Bone marrow (tissue), 2 donors: ENCODE data around the gene ITM2B.
"Not testable (repeated sequence)": the region's sequence is repeated elsewhere in the genome, so short reads cannot be mapped to it uniquely, and the experiment has no call there.

ENCODE experiments used
- DNase-seq, 2 donors: peaks; one replicate each; lab custom pipeline; 2025; lab: John Stamatoyannopoulos, UW

Gene ITM2B

DNA sequence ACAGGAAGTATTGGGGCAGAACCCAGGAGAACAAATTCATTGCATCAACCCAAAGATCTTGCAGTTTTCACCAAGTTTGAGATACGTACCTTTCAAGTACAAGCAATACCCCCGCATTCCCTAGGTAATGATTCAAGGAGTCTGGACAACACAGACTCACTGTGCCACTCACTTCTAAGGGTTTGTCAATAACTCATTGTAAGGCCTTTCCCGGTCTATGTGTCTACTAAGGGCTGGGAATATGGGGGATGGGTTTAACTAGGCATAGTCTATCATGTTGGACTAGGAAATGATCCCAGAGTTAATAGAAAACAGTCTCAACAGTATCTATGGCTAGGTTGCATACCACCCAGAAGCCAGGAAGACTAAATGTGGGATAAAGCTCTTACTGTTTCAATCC lies 8.3 kb upstream of the ITM2B start:
- DNase-seq = no peak

DNA sequence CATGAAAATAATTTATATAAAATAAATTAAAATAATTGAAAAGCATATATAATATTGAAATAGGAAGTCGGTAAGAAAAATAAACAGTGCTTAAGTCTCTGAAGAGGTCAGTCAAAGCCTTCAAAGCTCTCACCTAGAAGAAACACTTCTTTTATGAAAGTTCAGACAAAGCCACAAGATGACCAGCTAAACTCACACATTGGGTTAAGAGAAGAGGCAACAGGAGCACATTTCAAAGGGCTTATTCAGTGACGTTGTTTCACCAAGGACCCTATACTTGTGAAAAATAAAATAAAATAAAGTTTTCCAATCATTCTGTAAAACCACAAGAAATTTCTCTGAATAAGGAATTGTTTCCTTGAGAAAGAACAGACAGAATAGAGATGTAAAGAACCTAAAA lies 2.5 kb upstream of the ITM2B start:
- no peak for DNase-seq

DNA sequence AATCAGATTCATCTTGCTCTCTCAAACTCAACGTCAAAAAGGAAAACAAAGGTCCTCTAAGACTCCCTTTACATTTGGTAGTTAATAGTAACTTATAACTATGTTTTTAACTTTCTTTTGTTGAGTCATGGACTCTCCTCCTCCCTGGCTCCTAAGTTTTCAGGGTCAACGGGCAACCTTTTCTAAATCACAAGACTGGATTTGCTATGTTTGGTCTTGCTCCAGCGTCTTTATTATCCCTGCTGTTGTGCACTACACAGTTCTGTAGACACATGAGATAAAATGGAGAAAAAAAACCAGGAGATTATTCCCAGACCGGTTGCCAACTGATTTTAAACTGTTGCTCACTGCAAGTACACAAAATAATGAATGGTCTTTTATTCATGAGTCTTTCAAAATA lies 1.9 kb upstream of the ITM2B start:
- DNase-seq = no peak

DNA sequence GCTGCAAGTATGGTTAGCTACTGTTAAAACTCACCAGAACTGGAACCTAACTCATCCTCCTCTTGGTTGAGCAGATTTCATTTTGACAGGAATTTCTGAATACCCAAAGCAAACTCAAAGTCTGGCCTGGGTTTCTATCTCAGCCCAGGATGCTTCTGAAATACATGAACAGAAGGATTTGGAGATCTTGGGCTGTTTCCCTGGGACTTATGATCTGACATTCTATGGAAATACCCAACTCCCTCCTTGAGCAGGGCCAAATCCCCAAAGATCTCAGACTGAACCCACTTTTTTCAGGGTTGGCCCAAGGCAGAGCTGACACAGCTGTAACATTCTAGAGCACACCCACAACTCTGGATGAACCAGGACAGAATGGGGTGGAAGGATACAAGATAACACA lies 1.1 kb upstream of the ITM2B start:
- DNase-seq = no peak

DNA sequence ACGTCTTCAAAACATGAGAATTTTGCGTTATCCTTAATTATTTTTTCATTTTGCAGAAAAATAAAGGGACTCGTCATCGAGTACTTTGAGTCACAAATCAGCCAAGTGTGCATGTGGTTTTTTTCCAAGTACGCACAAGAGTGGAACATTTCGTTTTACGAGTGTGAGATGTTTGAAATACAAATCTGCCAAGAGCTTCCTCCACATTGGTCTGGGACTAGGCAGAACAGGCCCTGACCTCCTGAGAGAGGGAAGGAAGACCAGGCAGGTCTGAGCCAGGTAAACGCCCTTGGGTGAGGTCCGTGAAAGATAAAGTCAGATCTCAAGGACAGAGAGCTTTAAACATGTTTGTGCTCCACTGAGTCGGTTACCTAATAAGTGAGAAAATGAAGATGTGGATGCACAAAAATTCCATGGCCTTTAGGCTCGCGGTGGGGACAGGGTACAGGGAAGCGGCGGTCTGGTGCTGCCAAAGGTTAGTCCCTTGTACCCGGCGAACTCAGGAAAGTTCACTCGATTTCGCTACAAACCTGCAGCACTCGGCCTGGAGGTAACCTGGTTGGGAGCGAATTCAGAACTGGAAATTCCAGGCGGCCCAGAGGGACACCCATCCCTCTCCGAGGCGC lies 473 bp upstream of the ITM2B start:
- no peak for DNase-seq

DNA sequence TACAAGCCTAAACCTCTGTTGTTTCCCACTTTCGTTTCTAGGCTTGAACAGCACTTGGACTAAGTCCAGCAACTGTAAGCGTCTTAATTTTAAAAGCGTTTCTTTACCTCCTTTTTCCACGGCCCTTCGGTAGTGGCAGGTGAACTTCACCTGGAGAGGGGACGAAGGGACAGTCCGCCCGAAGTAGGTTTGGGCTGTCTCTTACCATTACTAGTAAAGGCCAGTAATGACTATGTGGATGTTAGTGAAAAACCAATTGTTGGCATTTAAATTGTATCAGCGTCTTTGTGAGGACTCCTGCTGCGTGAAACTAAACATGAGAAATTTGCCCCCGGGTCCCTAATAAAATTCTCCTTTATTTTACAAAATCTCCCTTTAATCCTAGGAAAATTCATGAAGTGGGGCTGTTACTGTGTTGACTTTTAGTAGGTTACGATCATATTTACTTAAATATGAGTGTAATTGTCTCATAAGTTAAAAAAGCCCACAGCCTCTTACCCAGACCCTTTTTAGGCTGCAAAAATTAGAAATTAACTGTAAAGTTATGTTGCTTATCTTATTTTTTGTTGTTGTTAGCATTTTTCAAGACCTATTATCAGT lies 983 bp downstream of the ITM2B start:
- DNase-seq = no peak

DNA sequence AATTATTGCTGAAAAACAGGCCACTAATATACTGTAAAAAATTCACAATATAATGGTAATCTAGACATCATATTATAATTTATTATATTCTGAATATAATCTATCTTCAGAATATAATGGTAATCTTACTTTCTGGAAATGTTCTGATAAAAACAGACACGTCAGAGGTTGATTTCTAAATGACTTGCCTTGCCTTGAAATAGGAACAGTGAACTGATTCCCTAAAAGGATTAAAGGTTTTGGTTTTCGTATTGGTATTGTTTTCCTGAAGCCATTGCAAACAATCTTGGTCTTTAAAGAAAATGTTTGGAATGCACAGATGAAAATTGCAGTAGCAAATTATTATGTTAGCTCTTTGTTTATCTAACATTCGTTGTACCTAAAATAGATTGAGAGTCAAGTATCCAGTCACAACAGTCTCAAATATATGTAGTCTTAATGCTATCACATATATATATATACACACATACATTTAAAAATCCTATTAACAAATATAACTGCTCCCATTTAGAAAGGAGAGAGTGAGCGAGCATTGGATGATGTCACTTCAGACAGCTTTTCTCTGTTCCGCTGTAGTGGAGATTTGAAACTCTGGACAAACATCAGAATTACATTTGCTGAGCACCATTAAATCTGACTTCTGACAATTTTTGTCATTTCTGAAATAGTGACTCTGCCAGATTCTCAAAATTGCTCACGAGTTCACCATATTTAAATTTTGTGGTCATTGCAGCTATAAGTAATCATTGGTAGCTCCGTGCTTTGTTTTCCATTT lies 1.7 kb downstream of the ITM2B start:
- DNase-seq = no peak

DNA sequence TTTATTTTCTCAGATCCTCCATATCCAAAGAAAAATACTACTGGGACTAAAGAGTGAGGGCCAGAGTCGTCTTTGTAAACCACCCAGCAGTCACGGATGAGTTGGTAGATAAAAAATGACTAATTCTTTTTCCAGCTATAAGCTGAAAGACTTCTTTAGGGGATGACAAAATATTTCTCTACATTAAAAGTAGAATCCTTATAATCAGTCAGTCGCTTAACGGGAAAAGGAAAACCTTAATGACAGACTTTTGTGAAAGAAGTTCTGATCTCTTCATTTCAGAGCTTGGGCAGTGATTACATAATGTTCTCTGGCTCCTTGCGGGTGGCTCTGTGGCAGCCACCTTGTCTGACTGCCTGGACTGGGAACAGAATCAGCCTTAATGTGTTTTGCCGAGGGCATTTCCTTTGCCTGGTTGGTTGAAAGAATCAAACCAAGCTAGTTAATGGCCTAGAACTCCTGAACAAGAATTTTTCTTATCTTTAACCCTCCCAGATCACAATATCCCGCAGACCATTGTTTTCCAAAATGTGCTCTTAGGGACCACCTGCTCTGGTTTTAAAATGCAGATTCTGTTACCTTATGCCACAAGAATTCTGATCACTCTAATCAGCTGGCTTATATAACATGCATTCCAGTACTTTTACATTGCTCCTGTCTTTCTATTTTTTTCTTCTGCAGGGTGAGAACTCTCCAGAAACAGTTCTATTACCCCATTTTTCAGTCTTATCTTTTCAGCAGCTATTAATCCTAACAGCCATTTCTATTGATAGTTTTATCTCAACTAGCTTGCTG lies 2.5 kb downstream of the ITM2B start:
- DNase-seq = no peak

DNA sequence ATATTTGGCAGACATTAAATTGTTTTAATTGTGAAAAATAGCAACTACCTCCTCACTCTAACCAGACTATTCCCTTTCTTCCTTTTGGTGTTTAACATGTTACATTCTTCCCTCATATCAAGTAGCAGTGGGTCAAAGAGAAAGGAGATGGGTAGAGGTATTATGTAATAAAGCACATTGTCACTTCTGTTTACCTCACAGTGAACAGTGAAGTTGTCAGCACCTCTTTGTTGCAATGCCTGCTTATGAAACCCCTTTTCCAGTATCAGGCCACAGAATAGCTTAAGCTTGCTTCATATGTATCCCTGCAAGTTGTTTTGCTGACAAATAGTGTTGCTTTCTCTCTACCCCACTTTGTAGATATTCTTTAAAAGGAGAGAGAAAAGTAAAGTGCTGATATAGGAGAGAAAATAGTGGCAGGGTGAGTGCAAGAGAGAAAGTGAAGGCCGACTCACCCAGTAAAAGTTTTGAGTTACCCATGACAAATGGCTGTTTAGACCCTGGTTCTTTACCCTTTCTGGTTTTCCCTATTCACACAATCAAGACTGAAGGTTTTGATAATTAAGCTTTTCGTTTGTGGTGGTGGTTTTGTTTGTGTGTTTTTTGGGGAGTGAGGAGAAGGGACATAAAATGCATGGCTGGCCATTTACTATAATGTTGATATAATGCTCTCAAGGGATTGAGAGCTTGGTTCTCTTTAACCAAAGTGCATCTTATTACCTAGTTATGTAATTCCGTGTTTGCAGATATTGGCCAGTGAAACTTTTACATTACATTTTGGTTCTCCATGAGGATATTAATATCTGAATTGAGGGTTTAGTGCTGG lies 3.7 kb downstream of the ITM2B start:
- DNase-seq = no peak

DNA sequence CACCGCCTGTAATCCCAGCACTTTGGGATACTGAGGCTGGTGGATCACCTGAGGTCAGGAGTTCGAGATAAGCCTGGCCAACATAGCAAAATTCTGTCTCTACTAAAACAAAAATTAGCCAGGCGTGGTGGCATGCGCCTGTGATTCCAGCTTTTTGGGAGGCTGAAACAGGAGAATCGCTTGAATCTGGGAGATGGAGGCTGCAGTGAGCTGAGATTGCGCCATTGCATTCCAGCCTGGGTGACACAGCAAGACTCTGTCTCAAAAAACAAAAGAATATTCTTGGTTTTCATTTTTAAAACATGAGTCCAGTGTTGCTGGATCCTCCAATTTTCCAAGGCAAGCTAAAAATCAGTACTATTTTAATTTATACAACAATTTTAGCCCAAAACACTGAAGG lies 6.4 kb downstream of the ITM2B start:
- not testable (repeated sequence) for DNase-seq

DNA sequence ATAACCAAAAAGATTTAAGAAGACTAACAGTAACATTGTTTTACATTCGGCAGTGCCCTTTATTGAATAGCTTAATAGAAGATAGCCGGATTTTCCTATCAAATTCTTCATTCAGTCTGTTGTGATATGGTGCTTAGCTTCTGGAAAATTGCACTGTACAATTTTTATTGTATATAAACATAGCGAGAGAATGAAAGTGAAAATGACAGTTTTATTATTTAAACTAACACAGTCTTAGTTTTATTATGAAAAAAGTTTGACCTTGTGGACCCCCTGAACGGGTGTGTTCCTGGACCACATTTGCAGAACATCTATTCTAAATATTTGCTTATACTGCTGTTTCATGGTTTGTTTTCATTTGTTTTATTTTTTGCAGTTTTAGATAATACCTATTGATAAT lies 8.6 kb downstream of the ITM2B start:
- no peak for DNase-seq

DNA sequence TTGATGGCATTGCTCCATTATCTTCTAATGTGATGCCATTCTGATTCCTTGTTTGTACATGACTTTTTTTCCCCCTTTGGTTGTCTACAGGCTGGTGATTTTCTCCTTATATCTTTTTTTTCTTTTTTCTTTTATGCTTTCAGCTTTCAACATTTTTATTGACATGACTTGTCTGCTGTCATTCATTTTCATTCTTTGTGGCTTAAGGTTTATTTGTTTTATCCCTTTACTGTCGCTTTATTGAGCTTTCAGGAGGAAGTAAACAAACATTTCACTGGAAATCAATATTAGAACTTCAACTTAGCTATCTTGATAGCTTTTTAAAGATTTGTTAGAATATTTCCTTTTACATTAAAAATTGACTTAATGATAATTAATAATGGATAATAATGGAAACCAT lies 9.7 kb downstream of the ITM2B start:
- DNase-seq = no peak

DNA sequence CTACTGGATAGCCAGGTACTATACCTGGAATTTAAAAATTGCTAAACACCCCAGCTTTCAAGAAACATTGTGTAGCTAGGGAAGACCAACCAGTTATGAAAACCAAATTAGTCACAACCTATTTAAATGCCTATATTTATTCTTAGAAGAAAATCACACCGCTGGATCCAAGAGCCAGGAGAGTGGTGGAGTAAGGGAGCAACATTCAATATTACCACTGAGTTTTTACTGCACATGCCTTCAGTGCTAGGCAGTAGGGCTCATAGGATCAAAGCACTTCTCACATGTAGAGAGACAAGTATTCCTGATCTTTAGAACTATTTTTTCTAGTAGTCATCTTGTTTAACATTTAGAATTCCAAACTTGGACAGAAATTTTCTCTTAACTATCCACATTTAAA lies 11.2 kb downstream of the ITM2B start:
- no peak for DNase-seq

DNA sequence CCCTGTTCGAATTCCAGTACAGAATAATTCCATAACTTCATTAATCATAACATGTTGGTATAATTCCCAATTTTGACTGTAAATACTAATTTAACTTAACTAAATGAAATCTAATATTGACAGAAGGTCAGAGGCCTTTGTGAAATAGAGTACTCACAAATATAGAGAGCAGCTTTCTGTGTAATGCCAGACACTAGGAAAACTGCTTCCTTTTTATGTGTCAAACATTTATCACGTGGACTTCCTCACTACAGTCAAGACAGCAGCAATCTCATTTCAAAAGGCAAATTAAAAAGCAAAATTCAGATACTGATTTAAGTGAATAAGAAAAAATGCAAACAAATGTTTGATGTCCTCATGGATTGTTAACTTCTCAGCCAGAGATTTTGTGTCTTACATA lies 13.1 kb downstream of the ITM2B start:
- no peak for DNase-seq

DNA sequence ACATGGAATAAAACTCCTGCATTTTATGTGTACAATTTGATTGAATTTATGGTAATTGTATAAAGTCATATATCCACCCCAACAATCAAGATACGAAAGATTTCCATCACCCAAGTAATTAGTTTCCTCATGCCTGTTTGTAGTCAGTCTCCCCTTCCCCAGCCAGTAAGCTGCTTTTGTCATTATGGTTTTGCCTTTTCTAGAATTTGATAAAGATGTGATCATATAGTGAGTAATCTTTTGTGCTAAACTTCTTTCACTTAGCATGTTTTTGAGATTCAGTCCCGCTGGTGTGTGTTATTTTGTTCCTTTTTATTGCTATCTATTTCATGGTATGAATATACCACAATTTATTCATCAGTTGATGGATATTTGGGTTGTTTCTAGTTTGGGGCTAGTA lies 16.0 kb downstream of the ITM2B start:
- DNase-seq = no peak

DNA sequence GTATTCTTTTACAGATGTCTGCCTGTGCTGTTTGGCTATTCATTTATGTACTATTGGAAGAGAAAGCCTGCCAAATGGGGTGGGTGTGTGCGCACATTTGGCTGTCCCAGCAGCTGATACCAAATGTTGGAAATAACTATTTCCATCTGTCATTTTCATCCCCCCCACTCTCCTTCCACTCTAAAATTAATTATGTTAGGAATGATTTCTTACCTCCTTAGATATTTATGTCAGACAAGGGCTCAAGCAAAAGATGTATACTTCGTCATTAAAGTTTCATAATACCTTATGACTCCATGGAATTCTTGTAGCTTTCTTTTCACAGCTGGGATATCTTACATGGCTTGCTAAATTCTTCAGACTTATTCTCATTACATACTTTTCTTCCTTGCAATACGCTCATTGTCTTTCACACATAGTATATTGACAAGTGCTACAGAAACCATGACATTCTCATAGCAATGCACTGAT lies 18.6 kb downstream of the ITM2B start:
- no peak for DNase-seq

DNA sequence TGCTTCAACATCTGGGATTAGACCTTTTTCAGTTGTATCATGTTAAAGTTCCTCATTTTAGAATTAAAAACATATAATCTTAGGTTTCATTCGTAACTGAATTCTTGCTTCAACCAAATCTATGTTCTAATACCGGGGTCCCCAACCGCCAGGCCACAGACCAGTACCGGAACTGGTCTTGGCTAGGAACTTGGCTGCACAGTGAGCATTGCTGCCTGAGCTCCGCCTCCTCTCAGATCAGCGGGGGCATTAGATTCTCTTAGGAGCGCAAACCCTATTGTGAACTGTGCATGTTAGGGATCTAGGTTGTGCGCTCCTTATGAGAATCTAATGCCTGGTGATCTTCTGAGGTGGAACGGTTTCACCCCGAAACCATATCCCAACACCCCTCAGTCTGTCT lies 19.2 kb downstream of the ITM2B start:
- no peak for DNase-seq

DNA sequence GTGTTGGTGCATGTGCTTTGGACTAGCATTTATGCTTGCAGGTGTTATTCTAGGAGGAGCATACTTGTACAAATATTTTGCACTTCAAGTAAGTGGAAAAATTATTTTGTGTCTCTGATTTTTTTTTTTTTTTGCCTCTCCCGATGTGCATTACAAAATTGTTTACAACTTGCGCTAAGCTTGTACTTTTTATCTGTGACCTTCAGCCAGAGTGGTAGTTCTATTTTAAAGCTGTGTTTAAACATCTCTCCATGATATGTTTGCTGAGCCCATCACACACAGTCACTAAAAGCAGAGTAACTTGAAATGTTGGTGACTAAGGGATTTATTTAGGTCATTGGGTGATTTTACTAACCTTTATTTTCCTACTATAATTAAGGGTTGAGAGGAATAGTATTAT lies 20.8 kb downstream of the ITM2B start:
- no peak for DNase-seq

DNA sequence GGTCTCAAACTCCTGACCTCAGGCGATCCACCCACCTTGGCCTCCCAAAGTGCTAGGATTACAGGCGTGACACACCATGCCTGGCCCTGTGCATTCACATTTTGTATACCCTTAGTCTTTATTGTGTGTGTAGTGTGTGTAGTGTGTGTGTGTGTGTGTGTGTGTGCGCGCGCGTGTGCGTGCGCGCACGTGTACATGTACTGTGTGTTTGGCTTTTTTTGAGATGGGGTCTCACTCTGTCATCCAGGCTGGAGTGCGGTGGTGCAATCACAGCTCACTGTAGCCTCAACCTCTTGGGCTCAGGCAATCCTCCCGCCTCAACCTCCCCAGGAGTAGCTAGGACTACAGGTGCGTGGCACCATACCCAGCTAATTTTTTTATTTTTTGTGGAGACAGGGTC lies 22.1 kb downstream of the ITM2B start:
- DNase-seq = no peak

DNA sequence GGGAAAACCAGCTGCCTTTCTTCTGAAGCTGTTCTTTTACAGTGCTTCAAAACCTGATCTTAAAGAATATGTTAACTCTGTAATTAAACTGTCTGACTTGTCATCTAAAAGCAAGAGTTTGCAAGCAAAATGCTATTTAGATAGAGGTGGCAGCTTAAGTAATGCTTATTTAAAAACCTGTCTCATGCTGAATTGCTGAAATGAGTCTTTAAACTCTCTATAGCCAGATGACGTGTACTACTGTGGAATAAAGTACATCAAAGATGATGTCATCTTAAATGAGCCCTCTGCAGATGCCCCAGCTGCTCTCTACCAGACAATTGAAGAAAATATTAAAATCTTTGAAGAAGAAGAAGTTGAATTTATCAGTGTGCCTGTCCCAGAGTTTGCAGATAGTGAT lies 22.9 kb downstream of the ITM2B start:
- no peak for DNase-seq

DNA sequence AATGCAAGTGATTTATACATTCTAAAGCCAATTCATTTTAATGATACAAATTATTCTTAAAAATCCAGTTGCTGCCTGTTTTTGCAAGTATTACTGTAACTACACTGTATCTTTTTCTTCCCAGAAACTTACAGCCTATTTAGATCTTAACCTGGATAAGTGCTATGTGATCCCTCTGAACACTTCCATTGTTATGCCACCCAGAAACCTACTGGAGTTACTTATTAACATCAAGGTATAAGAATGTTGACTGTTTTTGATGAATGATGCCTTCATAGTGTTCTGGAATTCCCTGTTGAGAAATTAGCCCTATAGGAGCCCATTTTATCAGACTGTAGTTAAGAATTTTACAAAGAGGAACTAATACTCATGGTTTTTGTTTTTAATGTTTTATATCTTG lies 25.0 kb downstream of the ITM2B start:
- DNase-seq = no peak

DNA sequence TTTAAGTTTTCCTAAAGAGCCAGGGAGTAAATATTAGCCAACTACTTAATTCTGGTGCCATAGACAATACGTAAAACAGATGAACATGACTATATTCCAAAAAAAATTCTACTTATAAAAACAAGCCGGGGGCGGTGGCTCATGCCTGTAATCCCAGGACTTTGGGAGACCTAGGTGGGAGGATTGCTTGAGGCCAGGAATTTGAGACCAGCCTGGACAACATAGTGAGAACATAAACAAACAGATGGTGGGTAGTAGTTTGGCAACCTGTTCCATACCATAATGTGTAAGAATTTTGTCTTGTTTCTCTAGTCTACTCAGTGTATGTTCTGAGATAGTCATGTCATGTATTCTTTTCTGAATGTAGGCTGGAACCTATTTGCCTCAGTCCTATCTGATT lies 25.4 kb downstream of the ITM2B start:
- DNase-seq = no peak
